Muscle of back (tissue), 11 donors: ENCODE results near the gene TLE1. TPM values are rescaled to one million over a fixed set of nuclear protein-coding genes. Genes with fewer than 3 reads are reported as not detected.
A peak's percentile ranks its signal among the peaks of the same experiment; 100 is the strongest.
"Not testable (repeated sequence)": the region's sequence is repeated elsewhere in the genome, so short reads cannot be mapped to it uniquely, and the experiment has no call there.

Experiments used
- DNase-seq, 3 donors: peaks; one replicate each; pipeline versions ENCODE4 v3.0.0 to v3.0.0-alpha.2; 2013
- polyA plus RNA-seq, 10 donors: library from polyadenylated mRNA; unstranded; fragments of 120-200 nt; gene quantifications; one replicate each; pipeline ENCODE4 v1.2.1, GENCODE V29; 2013; ENCODE audit not compliant: insufficient read length in 10 of 10

Gene TLE1
- polyA plus RNA-seq, 10 donors: 48.3 to 65.7 (median 54.9) TPM

GRCh38 chr9:81656004-81656403, 33.3 kb downstream of the TLE1 start:
- DNase-seq: no peak

DNA sequence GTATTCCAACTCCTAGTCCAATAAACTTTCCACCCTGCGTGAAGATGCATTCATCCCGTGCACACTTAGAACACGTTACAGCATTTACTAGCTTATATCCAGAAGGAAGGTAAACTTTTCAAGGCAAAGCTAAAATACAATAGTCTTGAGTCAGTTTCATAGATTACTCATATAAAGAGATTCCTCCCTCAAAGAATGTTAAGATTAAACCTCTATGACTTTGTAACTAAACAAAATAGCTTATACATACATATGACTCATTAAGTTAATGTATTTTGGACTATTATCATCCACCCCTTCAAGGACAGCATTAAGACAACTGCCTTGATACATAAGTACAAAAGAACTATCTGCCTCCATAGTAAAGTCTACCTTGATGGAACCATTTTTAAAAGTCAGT, 36.1 kb downstream of the TLE1 start:
- peak in 1 of 3 donors; percentile 24 for DNase-seq

- no peak for DNase-seq
Measured at GRCh38 chr9:81652058-81652687, 37.2 kb downstream of the TLE1 start.

DNA sequence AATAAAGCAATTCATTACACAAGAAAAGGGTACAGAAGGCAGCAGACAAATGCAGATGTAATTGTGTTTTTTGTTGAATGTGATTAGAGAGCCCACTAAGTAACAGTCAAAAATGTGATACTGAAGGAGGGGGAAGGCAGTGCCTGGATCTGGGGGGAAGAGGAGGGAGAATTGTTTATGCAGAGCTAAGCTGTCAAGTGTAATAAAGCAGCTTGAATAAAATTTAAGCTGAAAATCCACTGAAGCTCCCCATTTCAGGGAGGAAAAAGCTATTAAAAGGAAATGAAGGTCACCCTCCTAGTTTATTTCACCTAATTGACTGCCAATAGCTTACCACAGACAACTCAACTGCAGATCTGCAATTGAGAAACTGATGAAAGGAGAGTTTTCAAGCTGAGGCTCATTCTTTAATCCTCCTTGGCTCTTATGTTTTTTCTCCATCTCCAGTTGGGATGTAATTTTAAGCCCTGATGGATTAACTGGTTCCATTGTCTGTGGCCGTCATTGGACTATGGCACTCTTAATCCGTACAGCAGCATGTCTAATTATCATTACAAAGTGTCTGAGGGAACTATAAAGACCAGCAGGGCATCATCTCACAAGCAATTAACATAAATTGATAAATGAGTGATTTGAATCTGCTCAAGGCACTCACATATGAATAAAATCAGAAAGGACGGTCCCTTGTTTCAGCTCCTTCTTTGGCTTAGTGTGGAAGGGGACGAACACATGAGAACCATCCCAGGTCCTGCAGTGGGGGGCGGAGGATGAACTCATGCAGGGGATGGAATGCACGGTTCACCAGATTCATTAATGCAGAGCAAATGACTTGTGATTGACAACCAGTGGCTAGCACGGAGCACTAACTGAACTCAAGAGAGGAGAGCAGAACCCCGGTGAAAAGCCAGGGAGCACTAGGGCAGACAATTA, 38.5 kb downstream of the TLE1 start:
- no peak for DNase-seq

GRCh38 chr9:81649475-81650240, 39.7 kb downstream of the TLE1 start:
- DNase-seq: no peak

- no peak for DNase-seq
Measured at GRCh38 chr9:81648891-81649290, 40.5 kb downstream of the TLE1 start.

DNA sequence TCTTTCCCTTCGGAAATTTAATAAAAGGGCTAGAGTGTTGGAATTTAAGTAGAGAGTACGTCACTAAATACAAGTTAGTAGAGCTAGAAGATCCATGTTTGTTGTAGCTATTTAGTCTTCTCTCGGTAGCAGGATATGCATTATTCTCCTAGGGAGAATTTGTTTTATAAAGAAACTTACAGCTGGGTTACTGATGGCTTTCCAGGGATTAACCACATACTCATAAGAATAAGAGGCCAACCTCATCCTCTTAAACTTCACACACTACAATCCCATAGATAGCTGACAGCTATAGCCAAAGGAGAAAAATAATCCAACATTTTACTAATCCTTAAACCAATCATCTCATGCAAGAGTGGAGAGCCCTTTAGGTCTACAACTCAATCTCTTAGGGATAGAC, 43.0 kb downstream of the TLE1 start:
- no peak for DNase-seq

DNA sequence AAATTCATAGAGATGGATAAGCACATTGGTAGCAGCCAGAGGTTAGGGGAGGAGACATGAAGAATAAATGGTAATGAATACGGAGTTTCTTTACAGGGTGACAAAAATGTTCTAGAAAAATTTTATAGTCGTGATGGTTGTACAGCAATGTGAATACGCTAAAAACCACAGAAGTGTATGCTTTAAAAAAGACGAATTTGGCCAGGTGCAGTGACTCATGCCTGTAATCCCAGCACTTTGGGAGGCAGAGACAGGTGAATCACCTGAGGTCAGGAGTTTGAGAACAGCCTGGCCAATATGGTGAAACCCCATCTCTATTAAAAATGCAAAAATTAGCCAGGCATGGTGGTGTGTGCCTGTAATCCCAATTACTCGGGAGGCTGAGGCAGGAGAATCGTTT, 44.8 kb downstream of the TLE1 start:
- DNase-seq: not testable (repeated sequence)

DNA sequence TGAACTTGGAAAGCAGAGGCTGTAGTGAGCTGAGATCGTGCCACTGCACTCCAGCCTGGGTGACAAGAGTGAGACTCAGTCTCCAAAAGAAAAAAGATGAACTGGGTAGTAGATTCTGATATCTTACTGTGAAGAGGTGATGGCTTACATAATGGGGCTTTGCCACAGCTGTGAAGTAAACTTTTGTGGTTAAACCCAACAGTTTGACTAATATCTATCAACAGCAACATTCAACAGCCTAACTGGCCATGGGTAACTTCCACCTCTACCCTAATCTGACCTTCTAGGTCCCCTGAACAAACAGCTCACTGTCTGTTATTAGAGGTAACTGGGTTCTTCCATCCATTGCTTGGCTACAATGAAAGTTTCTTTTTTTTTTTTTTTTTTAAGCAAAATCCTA, 52.1 kb downstream of the TLE1 start:
- DNase-seq: no peak

GRCh38 chr9:81636255-81636599, 53.1 kb downstream of the TLE1 start:
- no peak for DNase-seq

DNA sequence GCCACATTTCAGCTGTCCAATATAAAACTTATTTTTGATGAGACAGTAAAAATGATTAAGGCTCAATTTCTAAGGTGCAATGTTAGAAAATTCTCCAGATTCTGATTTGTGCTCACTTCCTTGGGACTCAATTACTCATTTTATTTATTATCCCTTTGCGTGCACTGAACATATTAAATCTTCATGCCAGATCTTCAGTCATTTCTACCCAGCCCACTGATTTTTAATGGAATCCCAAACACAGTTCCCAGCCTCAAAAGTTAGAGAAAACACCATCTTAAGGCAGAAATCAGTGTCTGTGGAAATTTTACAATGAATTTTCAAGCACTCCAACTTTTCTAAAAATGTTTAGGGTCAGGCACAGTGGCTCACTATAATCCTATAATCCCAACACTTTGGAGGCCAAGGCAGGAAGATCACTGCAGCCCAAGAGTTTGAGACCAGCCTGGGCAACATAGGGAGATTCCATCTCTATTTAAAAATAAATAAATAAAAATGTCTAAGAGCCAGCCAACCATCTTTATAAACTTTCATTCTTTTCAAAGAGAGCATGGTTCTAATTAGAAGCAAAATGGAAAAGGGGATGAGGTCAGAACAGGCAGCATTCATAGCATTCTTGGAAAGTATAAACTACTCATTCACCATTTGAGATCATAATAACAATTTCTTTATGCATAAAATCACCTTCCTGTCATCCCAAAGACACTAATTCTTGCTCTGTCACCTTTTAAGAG, 53.7 kb downstream of the TLE1 start:
- DNase-seq: peak in 1 of 3 donors; percentile 36

GRCh38 chr9:81634915-81635516, 54.3 kb downstream of the TLE1 start:
- DNase-seq: no peak

GRCh38 chr9:81633952-81634854, 55.1 kb downstream of the TLE1 start:
- DNase-seq: no peak

DNA sequence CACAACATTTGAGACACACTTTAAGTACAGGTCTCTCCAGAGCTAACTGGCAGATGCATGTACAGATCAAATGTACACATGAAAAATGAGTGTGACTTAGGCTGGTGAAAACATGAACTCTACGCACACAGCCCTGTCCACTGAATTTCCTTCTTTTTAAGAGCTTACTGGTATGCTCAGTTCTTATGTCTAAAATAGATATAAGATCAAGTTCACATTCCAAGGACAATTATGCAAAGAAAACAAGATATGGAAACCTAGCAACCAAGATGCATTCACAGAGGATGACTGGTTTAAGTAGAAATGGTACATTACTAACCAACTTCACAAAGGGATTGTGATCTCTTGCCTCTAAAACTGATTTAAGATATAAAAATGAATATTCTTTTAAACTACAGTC, 56.7 kb downstream of the TLE1 start:
- peak in 1 of 3 donors; percentile 45 for DNase-seq

- DNase-seq: no peak
Measured at GRCh38 chr9:81631218-81631745, 58.1 kb downstream of the TLE1 start.

DNA sequence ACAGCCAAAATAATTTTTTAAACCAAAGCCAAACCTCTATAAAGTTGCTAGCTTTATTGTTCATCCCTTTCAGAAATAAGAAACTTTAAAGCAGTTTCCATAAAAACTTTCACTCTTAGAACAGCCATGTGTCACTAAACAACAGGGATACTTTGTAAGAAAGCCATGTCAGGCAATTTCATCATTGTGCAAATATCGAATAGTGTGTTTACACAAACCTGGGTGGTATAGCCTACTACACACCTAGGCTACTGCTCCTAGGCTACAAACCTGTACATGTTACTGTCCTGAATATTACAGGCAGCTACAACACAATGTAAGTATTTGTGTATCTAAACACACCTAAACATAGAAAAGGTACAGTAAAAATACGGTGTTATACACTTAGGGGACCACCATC, 59.9 kb downstream of the TLE1 start:
- DNase-seq: no peak

DNA sequence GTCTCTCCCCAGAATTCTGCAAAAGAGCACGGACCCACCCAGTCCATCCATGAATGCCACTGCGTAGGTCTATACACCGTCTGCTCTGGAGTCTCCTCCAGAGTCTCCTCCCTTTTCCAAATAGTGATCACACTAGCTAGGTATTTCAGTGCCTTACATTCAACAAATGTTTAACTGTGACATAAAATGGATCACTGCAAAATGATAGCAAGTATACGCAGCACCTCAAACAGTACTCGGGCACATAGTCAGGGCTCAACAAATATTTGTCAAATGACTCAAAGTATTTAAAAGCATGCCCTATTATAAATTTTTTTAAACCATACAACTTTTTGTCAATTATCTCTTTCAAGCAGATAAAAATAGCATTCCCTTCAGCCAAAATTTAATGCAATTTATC, 60.5 kb downstream of the TLE1 start:
- no peak for DNase-seq

DNA sequence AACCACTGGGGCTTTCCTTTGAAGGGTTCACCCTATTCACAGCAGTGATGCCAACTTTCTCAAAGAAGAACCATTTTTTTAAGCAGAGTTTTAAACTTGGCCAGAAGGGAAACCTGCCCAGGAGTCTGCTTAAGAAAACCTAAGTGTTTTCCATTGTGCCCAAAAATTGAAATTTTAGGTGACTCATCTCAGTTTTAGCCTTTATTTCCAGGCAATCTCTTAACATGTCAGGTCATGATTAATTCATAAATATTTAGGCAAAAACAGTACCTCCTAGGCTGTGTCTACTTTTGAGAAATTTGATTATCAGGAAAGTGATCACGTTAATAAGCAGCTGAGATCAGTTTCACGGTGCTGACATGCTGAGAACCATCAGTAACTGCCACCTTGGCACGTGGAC, 61.9 kb downstream of the TLE1 start:
- DNase-seq: no peak

DNA sequence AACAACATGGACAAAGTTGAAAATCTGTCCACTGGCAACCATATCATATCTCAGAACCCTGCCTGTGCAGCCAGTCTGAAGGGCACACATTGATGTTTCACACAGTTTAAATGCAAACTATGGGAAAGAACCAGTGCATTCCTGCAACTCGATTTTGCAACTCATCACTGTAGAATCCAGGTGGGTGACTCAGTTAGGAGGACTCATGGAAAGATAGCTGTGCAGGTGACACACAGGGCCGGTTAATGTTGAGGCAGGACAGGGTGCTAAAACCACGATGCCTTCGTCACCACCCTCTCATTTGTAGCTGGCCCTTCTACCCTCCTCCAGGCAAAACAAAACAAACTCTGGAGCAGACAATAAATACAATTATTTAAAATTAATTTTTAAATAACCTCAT, 62.8 kb downstream of the TLE1 start:
- DNase-seq: no peak

- no peak for DNase-seq
Measured at GRCh38 chr9:81625969-81626368, 63.4 kb downstream of the TLE1 start.
